ENCODE measurements around the gene RGS11. TPM values are rescaled to one million over a fixed set of nuclear protein-coding genes. Genes with fewer than 3 reads are reported as not detected.

The RGS11 gene
- total and polyA plus RNA-seq, 9 of the 15 experiments (the other 6 are each of a cell fraction or from before 2014, with no cell fraction given): not detected

GRCh38 chr16:324451-325334 is 48.9 kb upstream of the RGS11 start (continued):
- TF ChIP-seq NONO (IDR thresholded peaks at IDR 0.05; ENCODE audit: low read depth in 2 of 2, low read length in 1 of 2): peak in 1 of 2 experiments; percentile 30; a peak in 1 of 4 replicates
- TF ChIP-seq BRD4 (IDR thresholded peaks at IDR 0.05): no peak
- TF ChIP-seq SOX6 (IDR thresholded peaks at IDR 0.05): peak; percentile 88
- no peak for TF ChIP-seq YBX1 (IDR thresholded peaks at IDR 0.05)
- TF ChIP-seq PML (IDR thresholded peaks at IDR 0.05; ENCODE audit: low read length): peak; percentile 80
- peak; percentile 78; the same call in 1 of the 2 replicates for TF ChIP-seq SMARCA4 (IDR thresholded peaks at IDR 0.05)
- TF ChIP-seq TBL1XR1 (IDR thresholded peaks at IDR 0.05; ENCODE audit: low read length in 2 of 2): peak; percentile 60 to 69; a peak in 3 of 4 replicates
- TF ChIP-seq ZNF449 (CRISPR knock-in tag; IDR thresholded peaks at IDR 0.05): no peak
- TF ChIP-seq YY1 (IDR thresholded peaks at IDR 0.05; ENCODE audit: borderline replicate concordance in 1 of 3, control insufficient read depth in 1 of 3, extremely low read depth in 1 of 3, insufficient read depth in 3 of 3, insufficient read length in 1 of 3, insufficient replicate concordance in 2 of 3, low read depth in 1 of 3, low read length in 2 of 3): peak in 1 of 3 experiments; percentile 26
- no peak for TF ChIP-seq MYBL2 (IDR thresholded peaks at IDR 0.05; ENCODE audit: low read depth)
- TF ChIP-seq MYBL2 (CRISPR knock-in tag; IDR thresholded peaks at IDR 0.05; ENCODE audit: borderline replicate concordance): no peak
- no peak for TF ChIP-seq ZC3H4 (CRISPR knock-in tag; IDR thresholded peaks at IDR 0.05; ENCODE audit: borderline replicate concordance)
- TF ChIP-seq RNF2 (IDR thresholded peaks at IDR 0.05): peak; percentile 51
- no peak for TF ChIP-seq CHAMP1 (IDR thresholded peaks at IDR 0.05)
- TF ChIP-seq TCF7L2 (IDR thresholded peaks at IDR 0.05; ENCODE audit: low read depth, low read length): no peak
- TF ChIP-seq ZNF707 (CRISPR knock-in tag; conservative IDR thresholded peaks at IDR 0.05): peak; percentile 32; the same call in 1 of the 2 replicates
- TF ChIP-seq NKRF (IDR thresholded peaks at IDR 0.05; ENCODE audit: borderline replicate concordance): peak; percentile 73; the same call in 1 of the 2 replicates
- TF ChIP-seq MCM7 (IDR thresholded peaks at IDR 0.05): no peak
- no peak for TF ChIP-seq HOXB6 (CRISPR knock-in tag; IDR thresholded peaks at IDR 0.05; ENCODE audit: borderline replicate concordance)
- TF ChIP-seq MIER1 (IDR thresholded peaks at IDR 0.05; ENCODE audit: low read depth): no peak
